Liver (tissue), 3 donors: Measurements from ENCODE around the gene ZNF607.
"Not testable (repeated sequence)": the region's sequence is repeated elsewhere in the genome, so short reads cannot be mapped to it uniquely, and the experiment has no call there.

Experiments used
- EGR1 ChIP-seq, 2 donors: IDR thresholded peaks; 2 replicates each; pipeline ENCODE4 v1.6.1; 2016 to 2018; ENCODE audit warnings: antibody characterized with exemption in 2 of 2, low read depth in 2 of 2
- FOXA2 ChIP-seq: IDR thresholded peaks from 2 replicates; pipeline ENCODE4 v1.6.1; 2016; ENCODE audit warnings: antibody characterized with exemption
- GABPA ChIP-seq, 2 donors: IDR thresholded peaks in 1 of 2; conservative IDR thresholded peaks in 1 of 2; 2 replicates each; pipeline ENCODE4 v1.6.1; 2016; ENCODE audit warnings: antibody characterized with exemption in 2 of 2, mild to moderate bottlenecking in 1 of 2, moderate library complexity in 1 of 2
- HNF4G ChIP-seq: IDR thresholded peaks from 2 replicates; pipeline ENCODE4 v1.6.1; 2016; ENCODE audit warnings: antibody characterized with exemption
- JUND ChIP-seq, 2 donors: IDR thresholded peaks; 2 replicates each; pipeline ENCODE4 v1.6.1; 2016; ENCODE audit warnings: antibody characterized with exemption in 2 of 2
- MAX ChIP-seq: IDR thresholded peaks from 2 replicates; pipeline ENCODE4 v1.6.1; 2016; ENCODE audit warnings: antibody characterized with exemption
- RAD21 ChIP-seq, 2 donors: IDR thresholded peaks; 2 replicates each; pipeline ENCODE4 v1.6.1; 2016; ENCODE audit warnings: antibody characterized with exemption in 2 of 2, mild to moderate bottlenecking in 2 of 2
- REST ChIP-seq: IDR thresholded peaks from 2 replicates; pipeline ENCODE4 v1.6.1; 2016; ENCODE audit warnings: antibody characterized with exemption, mild to moderate bottlenecking
- RXRA ChIP-seq, 2 donors: IDR thresholded peaks; 2 replicates each; pipeline ENCODE4 v1.6.1; 2017 to 2018; ENCODE audit warnings: antibody characterized with exemption in 2 of 2, mild to moderate bottlenecking in 1 of 2
- SP1 ChIP-seq: IDR thresholded peaks from 2 replicates; pipeline ENCODE4 v1.6.1; 2018; ENCODE audit warnings: antibody characterized with exemption, mild to moderate bottlenecking
- TAF1 ChIP-seq: conservative IDR thresholded peaks from 2 replicates; pipeline ENCODE4 v1.6.1; 2016; ENCODE audit warnings: antibody characterized with exemption, mild to moderate bottlenecking
- YY1 ChIP-seq: IDR thresholded peaks from 2 replicates; pipeline ENCODE4 v1.6.1; 2016; ENCODE audit warnings: antibody characterized with exemption, mild to moderate bottlenecking
- TF ChIP-seq, protein P1 (sequence below): fragments of 150-350 bp; IDR thresholded peaks from 2 replicates; pipeline ENCODE4 v1.5.1; 2017; ENCODE audit warnings: improper control_type of control experiment, low read depth, low read length; ENCODE audit not compliant: missing input control
- TF ChIP-seq, protein P2 (sequence below): IDR thresholded peaks from 2 replicates; pipeline ENCODE4 v1.6.1; 2016; ENCODE audit warnings: antibody characterized with exemption
- donor health status: healthy.
- donor health status: healthy.

DNA sequence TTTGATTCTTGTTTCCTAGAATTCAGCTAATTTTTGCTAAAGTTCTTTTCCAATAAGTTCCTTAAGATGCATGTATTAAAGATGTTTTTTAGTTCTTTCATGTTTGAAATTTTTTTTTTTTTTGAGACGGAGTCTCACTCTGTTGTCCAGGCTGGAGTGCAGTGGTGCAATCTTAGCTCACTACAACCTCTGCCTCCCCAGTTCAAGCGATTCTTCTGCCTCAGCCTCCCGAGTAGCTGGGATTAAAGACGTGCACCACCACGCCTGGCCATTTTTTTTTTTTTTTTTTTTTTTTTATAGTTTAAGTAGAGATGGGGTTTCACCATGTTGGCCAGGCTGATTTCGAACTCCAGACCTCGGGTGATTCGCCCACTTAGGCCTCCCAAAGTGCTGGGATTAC, 62.4 kb downstream of the ZNF607 start:
- TF ChIP-seq MAX; RXRA (IDR thresholded peaks at IDR 0.05); YY1; REST; GABPA (IDR thresholded peaks at IDR 0.05 in 1 of 2, conservative IDR thresholded peaks at IDR 0.05 in 1 of 2); TAF1; FOXA2; SP1; HNF4G; JUND (IDR thresholded peaks at IDR 0.05); RAD21 (IDR thresholded peaks at IDR 0.05); EGR1 (IDR thresholded peaks at IDR 0.05; ENCODE audit: low read depth in 2 of 2): not testable (repeated sequence)
- TF ChIP-seq, protein P1, sequence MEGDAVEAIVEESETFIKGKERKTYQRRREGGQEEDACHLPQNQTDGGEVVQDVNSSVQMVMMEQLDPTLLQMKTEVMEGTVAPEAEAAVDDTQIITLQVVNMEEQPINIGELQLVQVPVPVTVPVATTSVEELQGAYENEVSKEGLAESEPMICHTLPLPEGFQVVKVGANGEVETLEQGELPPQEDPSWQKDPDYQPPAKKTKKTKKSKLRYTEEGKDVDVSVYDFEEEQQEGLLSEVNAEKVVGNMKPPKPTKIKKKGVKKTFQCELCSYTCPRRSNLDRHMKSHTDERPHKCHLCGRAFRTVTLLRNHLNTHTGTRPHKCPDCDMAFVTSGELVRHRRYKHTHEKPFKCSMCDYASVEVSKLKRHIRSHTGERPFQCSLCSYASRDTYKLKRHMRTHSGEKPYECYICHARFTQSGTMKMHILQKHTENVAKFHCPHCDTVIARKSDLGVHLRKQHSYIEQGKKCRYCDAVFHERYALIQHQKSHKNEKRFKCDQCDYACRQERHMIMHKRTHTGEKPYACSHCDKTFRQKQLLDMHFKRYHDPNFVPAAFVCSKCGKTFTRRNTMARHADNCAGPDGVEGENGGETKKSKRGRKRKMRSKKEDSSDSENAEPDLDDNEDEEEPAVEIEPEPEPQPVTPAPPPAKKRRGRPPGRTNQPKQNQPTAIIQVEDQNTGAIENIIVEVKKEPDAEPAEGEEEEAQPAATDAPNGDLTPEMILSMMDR, result not testable (repeated sequence)
- TF ChIP-seq, protein P2, sequence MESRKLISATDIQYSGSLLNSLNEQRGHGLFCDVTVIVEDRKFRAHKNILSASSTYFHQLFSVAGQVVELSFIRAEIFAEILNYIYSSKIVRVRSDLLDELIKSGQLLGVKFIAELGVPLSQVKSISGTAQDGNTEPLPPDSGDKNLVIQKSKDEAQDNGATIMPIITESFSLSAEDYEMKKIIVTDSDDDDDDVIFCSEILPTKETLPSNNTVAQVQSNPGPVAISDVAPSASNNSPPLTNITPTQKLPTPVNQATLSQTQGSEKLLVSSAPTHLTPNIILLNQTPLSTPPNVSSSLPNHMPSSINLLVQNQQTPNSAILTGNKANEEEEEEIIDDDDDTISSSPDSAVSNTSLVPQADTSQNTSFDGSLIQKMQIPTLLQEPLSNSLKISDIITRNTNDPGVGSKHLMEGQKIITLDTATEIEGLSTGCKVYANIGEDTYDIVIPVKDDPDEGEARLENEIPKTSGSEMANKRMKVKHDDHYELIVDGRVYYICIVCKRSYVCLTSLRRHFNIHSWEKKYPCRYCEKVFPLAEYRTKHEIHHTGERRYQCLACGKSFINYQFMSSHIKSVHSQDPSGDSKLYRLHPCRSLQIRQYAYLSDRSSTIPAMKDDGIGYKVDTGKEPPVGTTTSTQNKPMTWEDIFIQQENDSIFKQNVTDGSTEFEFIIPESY, result not testable (repeated sequence)
